NCI-H446 treated with DMSO at 0.1 percent for 48 hours (cell line): Measurements from ENCODE around the gene NCOA3.

Source experiments
- DNase-seq: peaks from one replicate; lab custom pipeline; 2025; lab: John Stamatoyannopoulos, UW

NCOA3 gene

GRCh38 chr20:47638851-47639250 is 137.2 kb downstream of the NCOA3 start:
- DNase-seq: no peak

GRCh38 chr20:47642118-47642517 is 140.4 kb downstream of the NCOA3 start:
- no peak for DNase-seq

GRCh38 chr20:47642624-47643023 is 140.9 kb downstream of the NCOA3 start:
- no peak for DNase-seq

- no peak for DNase-seq
Measured at GRCh38 chr20:47645632-47646031, 143.9 kb downstream of the NCOA3 start.

GRCh38 chr20:47647994-47648393 is 146.3 kb downstream of the NCOA3 start:
- DNase-seq: no peak

- no peak for DNase-seq
Measured at GRCh38 chr20:47648943-47649342, 147.3 kb downstream of the NCOA3 start.

GRCh38 chr20:47652301-47652700 is 150.6 kb downstream of the NCOA3 start:
- no peak for DNase-seq

GRCh38 chr20:47652794-47653193 is 151.1 kb downstream of the NCOA3 start:
- DNase-seq: no peak

GRCh38 chr20:47653869-47654268 is 152.2 kb downstream of the NCOA3 start:
- DNase-seq: no peak

GRCh38 chr20:47654370-47654769 is 152.7 kb downstream of the NCOA3 start:
- DNase-seq: no peak

GRCh38 chr20:47655635-47656034 is 153.9 kb downstream of the NCOA3 start:
- DNase-seq: no peak

- DNase-seq: no peak
Measured at GRCh38 chr20:47656318-47656717, 154.6 kb downstream of the NCOA3 start.

- DNase-seq: no peak
Measured at GRCh38 chr20:47659904-47660601, 158.4 kb downstream of the NCOA3 start.

GRCh38 chr20:47660602-47660905 is 158.9 kb downstream of the NCOA3 start:
- DNase-seq: no peak

- no peak for DNase-seq
Measured at GRCh38 chr20:47660983-47661700, 159.5 kb downstream of the NCOA3 start.

- no peak for DNase-seq
Measured at GRCh38 chr20:47661714-47662113, 160.0 kb downstream of the NCOA3 start.

- peak; percentile 34 for DNase-seq
Measured at GRCh38 chr20:47662483-47663353, 161.0 kb downstream of the NCOA3 start.

- peak; percentile 39 for DNase-seq
Measured at GRCh38 chr20:47663354-47664067, 161.8 kb downstream of the NCOA3 start.

GRCh38 chr20:47664068-47664437 is 162.4 kb downstream of the NCOA3 start:
- DNase-seq: no peak

GRCh38 chr20:47664744-47665143 is 163.1 kb downstream of the NCOA3 start:
- no peak for DNase-seq

GRCh38 chr20:47665221-47665991 is 163.7 kb downstream of the NCOA3 start:
- DNase-seq: no peak

GRCh38 chr20:47666304-47666703 is 164.6 kb downstream of the NCOA3 start:
- DNase-seq: no peak
